ENCODE measurements around the gene GIPC1. TPM values are rescaled to one million over a fixed set of nuclear protein-coding genes. Genes with fewer than 3 reads are reported as not detected.

Gene GIPC1
- total and polyA plus RNA-seq, 9 of the 15 experiments (the other 6 are each of a cell fraction or from before 2014, with no cell fraction given): 0.49 to 54.7 (median 24.8) TPM

DNA sequence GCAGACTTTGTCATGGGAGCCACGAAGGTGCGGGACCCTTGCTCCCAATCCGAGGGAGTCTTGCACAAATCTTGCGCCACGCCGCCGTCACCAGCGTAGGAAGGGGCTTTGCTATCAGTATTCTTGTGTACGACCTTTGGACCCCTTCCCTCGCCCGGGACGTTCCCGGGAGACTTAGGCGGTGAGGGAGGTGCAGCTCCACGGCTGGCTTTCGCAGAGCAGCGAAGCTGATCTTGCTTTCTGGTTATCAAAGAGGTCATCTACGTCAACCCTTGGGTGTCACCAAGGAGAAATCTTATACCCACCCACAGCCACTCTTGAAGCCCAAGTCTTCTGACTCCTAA lies 34.0 kb upstream of the GIPC1 start (continued):
- TF ChIP-seq, protein P1, sequence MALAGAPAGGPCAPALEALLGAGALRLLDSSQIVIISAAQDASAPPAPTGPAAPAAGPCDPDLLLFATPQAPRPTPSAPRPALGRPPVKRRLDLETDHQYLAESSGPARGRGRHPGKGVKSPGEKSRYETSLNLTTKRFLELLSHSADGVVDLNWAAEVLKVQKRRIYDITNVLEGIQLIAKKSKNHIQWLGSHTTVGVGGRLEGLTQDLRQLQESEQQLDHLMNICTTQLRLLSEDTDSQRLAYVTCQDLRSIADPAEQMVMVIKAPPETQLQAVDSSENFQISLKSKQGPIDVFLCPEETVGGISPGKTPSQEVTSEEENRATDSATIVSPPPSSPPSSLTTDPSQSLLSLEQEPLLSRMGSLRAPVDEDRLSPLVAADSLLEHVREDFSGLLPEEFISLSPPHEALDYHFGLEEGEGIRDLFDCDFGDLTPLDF (CRISPR knock-in tag; IDR thresholded peaks at IDR 0.05): no peak

- peak within 1 kb of the TSS; percentile 89 for H3K27ac ChIP-seq (ENCODE audit: extremely low read depth, low read depth, low read length)
- BruUV-seq (replicated peaks): TSS peak; percentile 83
- H3K36me3 ChIP-seq (ENCODE audit: control insufficient read depth, insufficient read depth, low read length): peaks cover 4% of the 10 kb centered on the region; the same call in 2 of the 3 replicates
- H3K4me3 ChIP-seq: peak within 1 kb of the TSS; percentile 76
- H3K4me2 ChIP-seq (ENCODE audit: insufficient read depth, low read length): peak within 1 kb of the TSS; percentile 96
- in situ Hi-C loops (cut with MboI): no loop called here
- intact Hi-C loops (cut with micrococcal nuclease): no loop called here
- H3K27me3 ChIP-seq (ENCODE audit: control insufficient read depth in 2 of 2, insufficient read depth in 2 of 2, low read length in 2 of 2): no peaks in the 10 kb centered on the region
- ChIA-PET CTCF (ENCODE audit: low intra/inter-chr PET ratio) (no interaction called here), POLR2A (interaction anchor here (1.0 to 1.2 kb wide), 3 partner anchors 11 to 394 kb away, joined by 3 to 5 read pairs (median 4); partner anchors contain the start of genes ASF1B and DNAJB1)
- H3K4me1 ChIP-seq (replicated peaks in 1 of 2; ENCODE audit: control insufficient read depth in 2 of 2, insufficient read depth in 2 of 2, low read length in 2 of 2): peaks cover 29 to 63% of the 10 kb centered on the region in 2 experiments; a peak in 4 of 5 replicates
- no peaks in the 10 kb centered on the region for H3K9me3 ChIP-seq (replicated peaks; ENCODE audit: control insufficient read depth, insufficient read depth, low read depth, low read length)
- H3K9ac ChIP-seq (ENCODE audit: insufficient read depth in 1 of 2, low read depth in 2 of 2, low read length in 2 of 2): peak within 1 kb of the TSS; percentile 83 to 96
- H3K9me1 ChIP-seq (ENCODE audit: control insufficient read depth, insufficient read depth, low read length): no peaks in the 10 kb centered on the region
- DNase-seq (ENCODE audit: extremely low read depth in 1 of 4, low spot score in 3 of 4) (peak; percentile 96 to 100 (median 98)), FAIRE-seq (peak; percentile 99), ATAC-seq (peak; percentile 98)
- H4K20me1 ChIP-seq (replicated peaks; ENCODE audit: control insufficient read depth, insufficient read depth, low read length): peaks cover 5% of the 10 kb centered on the region; the same call in 1 of the 2 replicates
- H2AFZ ChIP-seq (ENCODE audit: low read depth, low read length): peak within 1 kb of the TSS; percentile 99
- H3K79me2 ChIP-seq (ENCODE audit: control insufficient read depth, insufficient read depth, low read length): peaks cover 47% of the 10 kb centered on the region
- WGBS (ENCODE audit: insufficient coverage, low coverage, missing lambda C conversion rate): 0% methylated on average over 49 of the region's 59 CpGs
- TF ChIP-seq, protein P2, sequence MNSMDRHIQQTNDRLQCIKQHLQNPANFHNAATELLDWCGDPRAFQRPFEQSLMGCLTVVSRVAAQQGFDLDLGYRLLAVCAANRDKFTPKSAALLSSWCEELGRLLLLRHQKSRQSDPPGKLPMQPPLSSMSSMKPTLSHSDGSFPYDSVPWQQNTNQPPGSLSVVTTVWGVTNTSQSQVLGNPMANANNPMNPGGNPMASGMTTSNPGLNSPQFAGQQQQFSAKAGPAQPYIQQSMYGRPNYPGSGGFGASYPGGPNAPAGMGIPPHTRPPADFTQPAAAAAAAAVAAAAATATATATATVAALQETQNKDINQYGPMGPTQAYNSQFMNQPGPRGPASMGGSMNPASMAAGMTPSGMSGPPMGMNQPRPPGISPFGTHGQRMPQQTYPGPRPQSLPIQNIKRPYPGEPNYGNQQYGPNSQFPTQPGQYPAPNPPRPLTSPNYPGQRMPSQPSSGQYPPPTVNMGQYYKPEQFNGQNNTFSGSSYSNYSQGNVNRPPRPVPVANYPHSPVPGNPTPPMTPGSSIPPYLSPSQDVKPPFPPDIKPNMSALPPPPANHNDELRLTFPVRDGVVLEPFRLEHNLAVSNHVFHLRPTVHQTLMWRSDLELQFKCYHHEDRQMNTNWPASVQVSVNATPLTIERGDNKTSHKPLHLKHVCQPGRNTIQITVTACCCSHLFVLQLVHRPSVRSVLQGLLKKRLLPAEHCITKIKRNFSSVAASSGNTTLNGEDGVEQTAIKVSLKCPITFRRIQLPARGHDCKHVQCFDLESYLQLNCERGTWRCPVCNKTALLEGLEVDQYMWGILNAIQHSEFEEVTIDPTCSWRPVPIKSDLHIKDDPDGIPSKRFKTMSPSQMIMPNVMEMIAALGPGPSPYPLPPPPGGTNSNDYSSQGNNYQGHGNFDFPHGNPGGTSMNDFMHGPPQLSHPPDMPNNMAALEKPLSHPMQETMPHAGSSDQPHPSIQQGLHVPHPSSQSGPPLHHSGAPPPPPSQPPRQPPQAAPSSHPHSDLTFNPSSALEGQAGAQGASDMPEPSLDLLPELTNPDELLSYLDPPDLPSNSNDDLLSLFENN (IDR thresholded peaks at IDR 0.05; ENCODE audit: low read depth in 2 of 2, low read length in 2 of 2): 0 out of 4 replicates have a peak, but pooled peaks of 1 of the 2 experiments have one; percentile 33
- no peak for TF ChIP-seq ZNF76 (CRISPR knock-in tag; IDR thresholded peaks at IDR 0.05; ENCODE audit: borderline replicate concordance)
- no peak for TF ChIP-seq SNIP1 (IDR thresholded peaks at IDR 0.05; ENCODE audit: low read depth)
- TF ChIP-seq BHLHE40 (IDR thresholded peaks at IDR 0.05; ENCODE audit: low read length): no peak
- no peak for TF ChIP-seq HNRNPH1 (optimal IDR thresholded peaks at IDR 0.05; ENCODE audit: low read depth, low read length)
- no peak for TF ChIP-seq HEY1 (CRISPR knock-in tag; IDR thresholded peaks at IDR 0.05; ENCODE audit: borderline replicate concordance)
- no peak for TF ChIP-seq ZNF668 (CRISPR knock-in tag; IDR thresholded peaks at IDR 0.05)
- TF ChIP-seq ESRRB (CRISPR knock-in tag; IDR thresholded peaks at IDR 0.05; ENCODE audit: borderline replicate concordance): no peak
- peak; percentile 89 for TF ChIP-seq MBD2 (IDR thresholded peaks at IDR 0.05; ENCODE audit: borderline replicate concordance, low read depth)
- TF ChIP-seq FOXK2 (conservative IDR thresholded peaks at IDR 0.05 in 1 of 2, IDR thresholded peaks at IDR 0.05 in 1 of 2; ENCODE audit: low read depth in 2 of 2): peak in 1 of 2 experiments; percentile 55; a peak in 2 of 4 replicates
- TF ChIP-seq SIN3B (IDR thresholded peaks at IDR 0.05; ENCODE audit: low read depth): no peak; the same call in 1 of the 2 replicates
- peak; percentile 58; the same call in 1 of the 2 replicates for TF ChIP-seq ETV5 (CRISPR knock-in tag; IDR thresholded peaks at IDR 0.05; ENCODE audit: low read depth)
- TF ChIP-seq, protein P3, sequence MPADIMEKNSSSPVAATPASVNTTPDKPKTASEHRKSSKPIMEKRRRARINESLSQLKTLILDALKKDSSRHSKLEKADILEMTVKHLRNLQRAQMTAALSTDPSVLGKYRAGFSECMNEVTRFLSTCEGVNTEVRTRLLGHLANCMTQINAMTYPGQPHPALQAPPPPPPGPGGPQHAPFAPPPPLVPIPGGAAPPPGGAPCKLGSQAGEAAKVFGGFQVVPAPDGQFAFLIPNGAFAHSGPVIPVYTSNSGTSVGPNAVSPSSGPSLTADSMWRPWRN (IDR thresholded peaks at IDR 0.05; ENCODE audit: low read depth): no peak
Observed at GRCh38 chr19:14529254-14530004, 33.5 kb upstream of the GIPC1 start, which contains the start of gene TECR. TSS of gene TECR (plus strand) at chr19:14529594. CDS start at chr19:14529697, 103 bp downstream.

Data from K562 (cell line).